Activated naive CD4-positive, alpha-beta T cell (primary cell): ENCODE data around the gene NPAS1.

Source experiments
- DNase-seq, 4 experiments: peaks; one replicate each; lab custom pipeline; 2025; lab: John Stamatoyannopoulos, UW

The NPAS1 gene

GRCh38 chr19:47081095-47081494 is 61.5 kb downstream of the NPAS1 start:
- no peak for DNase-seq

DNA sequence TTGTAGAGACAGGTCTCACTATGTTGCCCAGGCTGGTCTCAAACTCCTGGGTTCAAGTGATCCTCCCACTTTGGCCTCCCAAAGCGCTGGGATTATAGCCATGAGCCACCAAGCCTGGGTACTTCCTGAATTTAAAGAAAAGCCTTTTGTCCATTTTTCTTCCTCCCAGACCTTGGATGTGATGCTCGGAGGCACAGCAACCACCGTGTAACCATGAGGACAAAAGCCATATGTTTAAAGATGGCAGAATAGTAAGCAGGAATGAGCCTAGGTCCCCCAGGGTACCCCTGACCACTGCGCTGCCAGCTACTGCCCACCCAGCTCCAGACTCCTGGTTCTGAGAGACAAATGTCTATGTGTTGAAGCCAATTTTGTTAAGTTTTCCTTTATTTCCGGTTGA is 62.9 kb downstream of the NPAS1 start:
- no peak for DNase-seq

GRCh38 chr19:47084879-47085439 is 65.3 kb downstream of the NPAS1 start:
- no peak for DNase-seq

DNA sequence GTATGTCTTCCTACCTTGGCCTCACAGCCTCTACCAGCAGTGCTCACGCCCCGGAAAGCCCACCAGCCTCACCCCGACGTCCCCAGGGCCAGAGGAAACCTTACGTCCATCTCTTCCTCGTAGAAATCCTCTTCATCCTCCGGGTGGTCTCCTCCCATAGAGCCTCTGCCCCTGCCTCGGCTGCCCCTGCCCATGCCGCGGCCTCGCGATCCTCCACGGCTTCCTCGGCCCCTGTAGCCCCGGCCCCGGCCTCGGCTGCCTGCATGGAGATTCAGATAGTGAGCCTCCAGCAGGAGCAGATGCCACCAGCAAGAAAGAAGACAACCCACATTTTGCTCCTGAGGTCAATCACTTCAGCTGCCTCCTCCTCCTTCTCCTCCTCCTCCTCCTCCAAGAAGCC is 66.6 kb downstream of the NPAS1 start:
- DNase-seq, result no peak

DNA sequence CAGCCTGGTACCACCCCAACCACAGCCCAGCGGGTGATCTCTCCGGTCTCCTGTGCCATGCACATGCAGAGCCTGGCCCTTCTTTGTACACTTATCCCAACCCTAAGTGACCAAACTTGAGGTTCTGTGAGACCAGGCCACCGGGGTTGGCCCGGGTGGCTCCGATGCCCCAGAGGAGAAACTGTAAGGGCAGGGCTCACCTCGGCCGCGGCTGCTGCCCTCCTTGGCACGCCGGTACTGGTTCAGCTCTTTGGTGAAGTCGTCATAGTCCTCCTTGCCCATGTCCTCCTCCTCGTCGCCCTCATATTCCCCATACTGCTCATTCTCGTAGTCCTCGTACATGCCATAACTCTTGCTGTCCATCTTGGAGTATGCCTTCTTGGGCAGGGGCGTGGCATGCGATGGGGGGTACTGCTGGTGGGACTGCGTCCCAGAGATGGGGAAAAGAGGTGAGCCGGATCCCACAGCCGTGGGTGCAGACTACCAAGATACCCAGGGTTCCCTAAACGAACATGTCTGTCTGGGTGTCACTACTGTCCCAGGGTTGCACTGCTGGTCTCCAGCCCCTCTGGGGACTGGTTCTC is 70.2 kb downstream of the NPAS1 start:
- DNase-seq, result no peak

- DNase-seq, result no peak
These were observed 73.6 kb downstream of the NPAS1 start for GRCh38 chr19:47093254-47093653.

DNA sequence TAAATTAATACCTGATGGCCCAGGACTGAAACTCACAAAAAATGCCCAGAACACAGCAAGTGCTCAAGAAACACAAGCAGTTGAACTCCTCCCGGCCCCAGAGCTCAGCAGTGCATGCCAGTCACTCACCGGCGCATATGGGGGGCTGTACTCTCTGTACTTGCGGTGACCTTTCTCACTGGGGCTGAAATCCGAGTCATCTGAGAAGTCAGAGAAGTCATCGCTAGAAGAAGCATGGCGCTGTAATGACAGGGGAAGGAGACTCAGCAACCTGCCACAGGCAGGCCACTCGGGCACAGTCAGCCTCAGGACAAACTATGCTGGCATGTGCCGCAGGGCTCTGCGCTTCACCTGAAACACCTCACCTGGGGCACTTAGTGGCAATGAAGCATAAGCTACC is 74.2 kb downstream of the NPAS1 start:
- no peak for DNase-seq

DNA sequence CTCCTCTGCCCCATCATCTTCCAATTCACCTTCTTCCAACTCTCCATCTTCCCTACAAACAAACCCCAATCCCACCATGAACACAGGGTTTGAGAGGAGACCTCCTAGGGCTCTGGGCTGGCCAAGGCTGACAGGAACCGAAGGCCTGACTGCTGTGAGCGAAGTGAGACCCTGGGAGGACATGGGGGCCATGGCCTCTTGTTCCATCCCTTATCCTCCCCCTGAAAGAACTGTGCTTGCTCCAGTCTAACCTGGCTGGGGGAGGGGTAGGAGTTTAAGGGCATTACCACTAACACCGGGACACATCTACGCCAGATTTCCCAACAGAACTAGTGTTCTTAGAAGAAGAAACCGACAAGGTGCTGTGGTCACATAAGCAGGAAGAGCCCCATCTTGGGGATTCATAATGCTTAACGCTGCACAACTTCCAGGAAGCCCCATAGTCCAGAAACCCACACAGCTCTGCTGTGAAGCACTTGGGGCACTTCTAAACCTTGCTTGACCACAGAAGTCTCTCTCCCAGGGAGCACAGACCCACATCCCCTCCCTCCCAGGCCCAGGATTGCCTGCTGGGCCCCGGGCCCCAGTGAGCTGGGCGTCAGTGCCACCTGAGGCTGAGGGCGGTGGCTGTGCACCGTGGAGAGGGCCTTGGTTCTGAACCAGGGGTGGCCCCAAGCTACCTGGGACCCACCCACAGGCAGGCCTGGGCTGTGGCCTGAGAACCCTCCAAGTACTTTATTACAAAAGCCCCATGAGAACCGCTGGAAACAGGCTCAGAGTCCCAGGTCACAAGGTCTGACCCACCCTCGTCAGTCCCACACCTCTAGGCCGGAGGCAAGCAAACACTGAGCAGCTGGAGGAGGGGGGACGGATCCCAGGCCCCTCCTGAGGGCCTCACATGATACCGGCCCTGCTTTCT is 75.2 kb downstream of the NPAS1 start:
- no peak for DNase-seq
